ENCODE measurements around the gene COL2A1.

DNA sequence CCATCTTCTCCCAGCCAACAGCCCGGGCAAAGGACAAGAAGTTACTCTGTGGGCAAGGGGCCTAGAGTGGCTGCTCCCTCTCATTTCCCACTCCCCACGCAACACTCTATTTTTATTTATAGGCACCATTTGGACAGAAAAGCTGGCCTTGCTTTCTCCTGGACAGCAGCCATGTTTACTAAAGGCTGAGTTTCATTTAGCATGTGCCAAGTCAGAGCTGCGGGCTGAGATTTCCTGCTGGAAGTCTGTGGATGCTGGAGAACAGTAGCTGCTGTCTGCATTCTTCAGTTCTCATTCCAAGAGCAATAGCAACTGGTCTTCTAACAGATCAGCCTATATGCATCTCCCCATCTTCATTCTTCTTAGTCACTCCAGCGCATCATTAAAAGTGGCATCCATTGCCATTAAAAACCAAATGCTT, 8.3 kb downstream of the COL2A1 start:
- TF ChIP-seq, protein P1, sequence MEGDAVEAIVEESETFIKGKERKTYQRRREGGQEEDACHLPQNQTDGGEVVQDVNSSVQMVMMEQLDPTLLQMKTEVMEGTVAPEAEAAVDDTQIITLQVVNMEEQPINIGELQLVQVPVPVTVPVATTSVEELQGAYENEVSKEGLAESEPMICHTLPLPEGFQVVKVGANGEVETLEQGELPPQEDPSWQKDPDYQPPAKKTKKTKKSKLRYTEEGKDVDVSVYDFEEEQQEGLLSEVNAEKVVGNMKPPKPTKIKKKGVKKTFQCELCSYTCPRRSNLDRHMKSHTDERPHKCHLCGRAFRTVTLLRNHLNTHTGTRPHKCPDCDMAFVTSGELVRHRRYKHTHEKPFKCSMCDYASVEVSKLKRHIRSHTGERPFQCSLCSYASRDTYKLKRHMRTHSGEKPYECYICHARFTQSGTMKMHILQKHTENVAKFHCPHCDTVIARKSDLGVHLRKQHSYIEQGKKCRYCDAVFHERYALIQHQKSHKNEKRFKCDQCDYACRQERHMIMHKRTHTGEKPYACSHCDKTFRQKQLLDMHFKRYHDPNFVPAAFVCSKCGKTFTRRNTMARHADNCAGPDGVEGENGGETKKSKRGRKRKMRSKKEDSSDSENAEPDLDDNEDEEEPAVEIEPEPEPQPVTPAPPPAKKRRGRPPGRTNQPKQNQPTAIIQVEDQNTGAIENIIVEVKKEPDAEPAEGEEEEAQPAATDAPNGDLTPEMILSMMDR (IDR thresholded peaks at IDR 0.05; ENCODE audit: low read depth, low read length, missing input control), result no peak
- TF ChIP-seq EGR1 (IDR thresholded peaks at IDR 0.05; ENCODE audit: low read depth in 2 of 2), result no peak
- TF ChIP-seq, protein P2, sequence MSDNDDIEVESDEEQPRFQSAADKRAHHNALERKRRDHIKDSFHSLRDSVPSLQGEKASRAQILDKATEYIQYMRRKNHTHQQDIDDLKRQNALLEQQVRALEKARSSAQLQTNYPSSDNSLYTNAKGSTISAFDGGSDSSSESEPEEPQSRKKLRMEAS (IDR thresholded peaks at IDR 0.05), result no peak
- no peak for TF ChIP-seq GABPA (IDR thresholded peaks at IDR 0.05 in 1 of 2, conservative IDR thresholded peaks at IDR 0.05 in 1 of 2)
- TF ChIP-seq, protein P3, sequence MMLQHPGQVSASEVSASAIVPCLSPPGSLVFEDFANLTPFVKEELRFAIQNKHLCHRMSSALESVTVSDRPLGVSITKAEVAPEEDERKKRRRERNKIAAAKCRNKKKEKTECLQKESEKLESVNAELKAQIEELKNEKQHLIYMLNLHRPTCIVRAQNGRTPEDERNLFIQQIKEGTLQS (IDR thresholded peaks at IDR 0.05), result no peak
- TF ChIP-seq, protein P4, sequence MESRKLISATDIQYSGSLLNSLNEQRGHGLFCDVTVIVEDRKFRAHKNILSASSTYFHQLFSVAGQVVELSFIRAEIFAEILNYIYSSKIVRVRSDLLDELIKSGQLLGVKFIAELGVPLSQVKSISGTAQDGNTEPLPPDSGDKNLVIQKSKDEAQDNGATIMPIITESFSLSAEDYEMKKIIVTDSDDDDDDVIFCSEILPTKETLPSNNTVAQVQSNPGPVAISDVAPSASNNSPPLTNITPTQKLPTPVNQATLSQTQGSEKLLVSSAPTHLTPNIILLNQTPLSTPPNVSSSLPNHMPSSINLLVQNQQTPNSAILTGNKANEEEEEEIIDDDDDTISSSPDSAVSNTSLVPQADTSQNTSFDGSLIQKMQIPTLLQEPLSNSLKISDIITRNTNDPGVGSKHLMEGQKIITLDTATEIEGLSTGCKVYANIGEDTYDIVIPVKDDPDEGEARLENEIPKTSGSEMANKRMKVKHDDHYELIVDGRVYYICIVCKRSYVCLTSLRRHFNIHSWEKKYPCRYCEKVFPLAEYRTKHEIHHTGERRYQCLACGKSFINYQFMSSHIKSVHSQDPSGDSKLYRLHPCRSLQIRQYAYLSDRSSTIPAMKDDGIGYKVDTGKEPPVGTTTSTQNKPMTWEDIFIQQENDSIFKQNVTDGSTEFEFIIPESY (IDR thresholded peaks at IDR 0.05), result no peak
- TF ChIP-seq, protein P5, sequence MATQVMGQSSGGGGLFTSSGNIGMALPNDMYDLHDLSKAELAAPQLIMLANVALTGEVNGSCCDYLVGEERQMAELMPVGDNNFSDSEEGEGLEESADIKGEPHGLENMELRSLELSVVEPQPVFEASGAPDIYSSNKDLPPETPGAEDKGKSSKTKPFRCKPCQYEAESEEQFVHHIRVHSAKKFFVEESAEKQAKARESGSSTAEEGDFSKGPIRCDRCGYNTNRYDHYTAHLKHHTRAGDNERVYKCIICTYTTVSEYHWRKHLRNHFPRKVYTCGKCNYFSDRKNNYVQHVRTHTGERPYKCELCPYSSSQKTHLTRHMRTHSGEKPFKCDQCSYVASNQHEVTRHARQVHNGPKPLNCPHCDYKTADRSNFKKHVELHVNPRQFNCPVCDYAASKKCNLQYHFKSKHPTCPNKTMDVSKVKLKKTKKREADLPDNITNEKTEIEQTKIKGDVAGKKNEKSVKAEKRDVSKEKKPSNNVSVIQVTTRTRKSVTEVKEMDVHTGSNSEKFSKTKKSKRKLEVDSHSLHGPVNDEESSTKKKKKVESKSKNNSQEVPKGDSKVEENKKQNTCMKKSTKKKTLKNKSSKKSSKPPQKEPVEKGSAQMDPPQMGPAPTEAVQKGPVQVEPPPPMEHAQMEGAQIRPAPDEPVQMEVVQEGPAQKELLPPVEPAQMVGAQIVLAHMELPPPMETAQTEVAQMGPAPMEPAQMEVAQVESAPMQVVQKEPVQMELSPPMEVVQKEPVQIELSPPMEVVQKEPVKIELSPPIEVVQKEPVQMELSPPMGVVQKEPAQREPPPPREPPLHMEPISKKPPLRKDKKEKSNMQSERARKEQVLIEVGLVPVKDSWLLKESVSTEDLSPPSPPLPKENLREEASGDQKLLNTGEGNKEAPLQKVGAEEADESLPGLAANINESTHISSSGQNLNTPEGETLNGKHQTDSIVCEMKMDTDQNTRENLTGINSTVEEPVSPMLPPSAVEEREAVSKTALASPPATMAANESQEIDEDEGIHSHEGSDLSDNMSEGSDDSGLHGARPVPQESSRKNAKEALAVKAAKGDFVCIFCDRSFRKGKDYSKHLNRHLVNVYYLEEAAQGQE (IDR thresholded peaks at IDR 0.05), result no peak
- TF ChIP-seq RAD21 (IDR thresholded peaks at IDR 0.05), result peak in 1 of 2 donors; percentile 15
- no peak for TF ChIP-seq TAF1 (conservative IDR thresholded peaks at IDR 0.05)
- TF ChIP-seq JUND (IDR thresholded peaks at IDR 0.05), result no peak

All from liver (tissue), 3 donors.